ENCODE data around the gene NEDD4L. TPM values are rescaled to one million over a fixed set of nuclear protein-coding genes. Genes with fewer than 3 reads are reported as not detected.

The NEDD4L gene
- total and polyA plus RNA-seq, 2 experiments from 2014 or later, result 36.2 to 72.3 TPM

- H3K27ac ChIP-seq (ENCODE audit: low read depth), result no peak overlapping the region
- peaks cover 16% of the 10 kb centered on the region; the same call in 1 of the 2 replicates for H4K20me1 ChIP-seq (replicated peaks; ENCODE audit: insufficient read depth)
- no peaks in the 10 kb centered on the region for H3F3A ChIP-seq (replicated peaks; ENCODE audit: low read depth)
- H3K36me3 ChIP-seq (ENCODE audit: insufficient read depth), result no peaks in the 10 kb centered on the region
- 0 out of 2 replicates have a peak, but pooled peaks cover 5% of the 10 kb centered on the region for H3K4me1 ChIP-seq (ENCODE audit: insufficient read depth)
- no peaks in the 10 kb centered on the region for H3K9me2 ChIP-seq (ENCODE audit: insufficient read depth)
- Mint-ChIP-seq H3K4me3 (no peak overlapping the region), H3K36me3 (ENCODE audit: low read depth) (no peaks in the 10 kb centered on the region), H3K27me3 (ENCODE audit: insufficient read depth, low read depth, poor library complexity) (peaks cover 1% of the 10 kb centered on the region), H3K9me3 (no peaks in the 10 kb centered on the region), H3K27ac (no peak overlapping the region), H3K4me1 (peaks cover 14% of the 10 kb centered on the region)
- no peak overlapping the region for H3K4me2 ChIP-seq
- DNase-seq (ENCODE audit: low spot score) (no peak), ATAC-seq (no peak)
- H3K79me2 ChIP-seq (replicated peaks; ENCODE audit: insufficient read depth), result peaks cover 92% of the 10 kb centered on the region
- no peak overlapping the region for H2AFZ ChIP-seq
- H3K27me3 ChIP-seq (ENCODE audit: insufficient read depth), result no peaks in the 10 kb centered on the region
- no peak overlapping the region for H3K4me3 ChIP-seq
- no peak for TF ChIP-seq ETS1 (IDR thresholded peaks at IDR 0.05)
- no peak for TF ChIP-seq ZNF462 (CRISPR knock-in tag; IDR thresholded peaks at IDR 0.05)
Observed at GRCh38 chr18:58061349-58061748, 17.3 kb downstream of the NEDD4L start.

GRCh38 chr18:58064406-58064998 is 20.5 kb downstream of the NEDD4L start:
- Histone ChIP-seq H3K36me3 (ENCODE audit: insufficient read depth) (no peaks in the 10 kb centered on the region), H3K4me2 (no peak overlapping the region), H4K20me1 (replicated peaks; ENCODE audit: insufficient read depth) (peaks cover 13% of the 10 kb centered on the region), H3K27ac (ENCODE audit: low read depth) (no peak overlapping the region), H3F3A (replicated peaks; ENCODE audit: low read depth) (no peaks in the 10 kb centered on the region), H3K27me3 (ENCODE audit: insufficient read depth) (no peaks in the 10 kb centered on the region), H3K79me2 (replicated peaks; ENCODE audit: insufficient read depth) (peaks cover 92% of the 10 kb centered on the region), H3K4me3 (no peak overlapping the region), H3K9me2 (ENCODE audit: insufficient read depth) (no peaks in the 10 kb centered on the region), H3K4me1 (ENCODE audit: insufficient read depth) (peaks cover 16% of the 10 kb centered on the region), H2AFZ (no peak overlapping the region)
- Mint-ChIP-seq H3K27ac (no peak overlapping the region), H3K4me3 (no peak overlapping the region), H3K27me3 (ENCODE audit: insufficient read depth, low read depth, poor library complexity) (no peaks in the 10 kb centered on the region), H3K4me1 (peaks cover 18% of the 10 kb centered on the region), H3K9me3 (no peaks in the 10 kb centered on the region), H3K36me3 (ENCODE audit: low read depth) (no peaks in the 10 kb centered on the region)
- DNase-seq (ENCODE audit: low spot score) (no peak), ATAC-seq (no peak)
- TF ChIP-seq JUNB (IDR thresholded peaks at IDR 0.05; ENCODE audit: unreplicated experiment) (no peak), CTCF (conservative IDR thresholded peaks at IDR 0.05; ENCODE audit: low read depth in 2 of 2) (no peak)
